OCI-LY1 (cell line): ENCODE measurements around the gene DAPL1.

Source experiments
- CTCF ChIP-seq: fragments of 200-600 bp; sonication (generic), shearing (Covaris generic); IDR thresholded peaks from 2 replicates; pipeline ENCODE4 v1.5.1; 2017; ENCODE audit warnings: mild to moderate bottlenecking, antibody characterized with exemption, low read length, moderate library complexity, mixed read lengths
- EZH2 ChIP-seq: fragments of 200-600 bp; sonication (generic), shearing (Covaris generic); IDR thresholded peaks from 2 replicates; pipeline ENCODE4 v1.8.0; 2017; ENCODE audit warnings: borderline replicate concordance, mixed run types, mild to moderate bottlenecking, antibody characterized with exemption, low read length, moderate library complexity, mixed read lengths

- no peak for TF ChIP-seq CTCF
- no peak for TF ChIP-seq EZH2
These were observed 34.2 kb upstream of the DAPL1 start for GRCh38 chr2:158760887-158761286.
